ENCODE data around the gene GPR34.
"Not testable (repeated sequence)": the region's sequence is repeated elsewhere in the genome, so short reads cannot be mapped to it uniquely, and the experiment has no call there.

Gene GPR34, protein sequence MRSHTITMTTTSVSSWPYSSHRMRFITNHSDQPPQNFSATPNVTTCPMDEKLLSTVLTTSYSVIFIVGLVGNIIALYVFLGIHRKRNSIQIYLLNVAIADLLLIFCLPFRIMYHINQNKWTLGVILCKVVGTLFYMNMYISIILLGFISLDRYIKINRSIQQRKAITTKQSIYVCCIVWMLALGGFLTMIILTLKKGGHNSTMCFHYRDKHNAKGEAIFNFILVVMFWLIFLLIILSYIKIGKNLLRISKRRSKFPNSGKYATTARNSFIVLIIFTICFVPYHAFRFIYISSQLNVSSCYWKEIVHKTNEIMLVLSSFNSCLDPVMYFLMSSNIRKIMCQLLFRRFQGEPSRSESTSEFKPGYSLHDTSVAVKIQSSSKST

DNA sequence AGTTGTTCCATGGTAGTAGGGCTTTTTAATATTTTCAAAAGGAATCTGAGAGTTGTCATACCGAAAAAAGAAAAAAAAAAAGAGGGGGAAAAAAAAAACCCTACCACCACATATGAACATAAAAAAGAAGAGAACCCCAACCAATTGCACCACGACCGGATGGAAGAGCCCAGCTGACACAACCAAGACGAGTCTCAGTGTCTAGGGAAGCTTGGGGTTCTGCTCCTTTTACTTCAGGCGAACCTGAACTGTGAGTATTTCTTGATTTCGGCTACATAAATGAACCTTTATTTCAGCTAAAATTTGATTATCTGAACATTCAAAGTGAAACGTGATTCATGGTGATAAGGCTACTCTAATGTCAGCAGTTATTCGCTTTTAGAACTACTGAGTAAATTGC is at the start of gene GPR34:
Gene GPR34, plus strand, starts transcription at position 139 of the 400 bp plus-strand sequence. CDS start 6,661 bp downstream, outside the sequence.
- no peak for DNase-seq (ENCODE audit: low read depth, low spot score)
- no peaks in the 10 kb centered on the region for H3K36me3 ChIP-seq (ENCODE audit: control insufficient read depth, insufficient read depth, low read length)
- no peaks in the 10 kb centered on the region for H3K4me1 ChIP-seq (ENCODE audit: control insufficient read depth, insufficient read depth, low read length)
- no CpG with 5 or more reads among the region's 8 CpGs for WGBS (ENCODE audit: insufficient coverage, insufficient read length)
- no peaks in the 10 kb centered on the region for H3K27me3 ChIP-seq (ENCODE audit: control insufficient read depth, insufficient read depth, low read length)
- H3K4me3 ChIP-seq (ENCODE audit: low read length), result no peak within 1 kb of the TSS
- H3K9me3 ChIP-seq (ENCODE audit: control insufficient read depth, insufficient read depth, low read length), result no peaks in the 10 kb centered on the region
- no peak within 1 kb of the TSS for H3K27ac ChIP-seq (ENCODE audit: low read length)

DNA sequence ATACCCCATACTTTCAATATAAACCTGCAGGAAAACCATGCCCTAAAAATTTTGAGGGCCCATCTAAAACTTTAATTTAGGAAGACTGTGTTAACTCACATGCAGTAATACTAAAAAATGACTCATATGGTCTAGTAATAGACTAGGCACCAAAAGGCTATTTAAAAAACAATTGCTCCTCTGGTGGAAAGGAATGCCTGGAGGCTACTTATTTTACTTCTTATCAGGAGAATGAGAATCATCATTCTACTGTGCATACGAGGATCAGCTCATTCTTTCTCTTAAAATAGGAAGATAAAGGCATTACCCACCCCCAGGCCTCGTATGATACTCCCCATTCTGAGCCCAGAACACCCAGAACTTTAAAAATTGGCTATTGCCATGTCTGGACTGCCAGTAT is 42.6 kb upstream of the GPR34 start:
- no CpG with 5 or more reads among the region's 2 CpGs for WGBS (ENCODE audit: insufficient coverage, insufficient read length)
- not testable (repeated sequence) for H3K27ac ChIP-seq (ENCODE audit: low read length); H3K27me3 ChIP-seq (ENCODE audit: control insufficient read depth, insufficient read depth, low read length); H3K4me1 ChIP-seq (ENCODE audit: control insufficient read depth, insufficient read depth, low read length); H3K9me3 ChIP-seq (ENCODE audit: control insufficient read depth, insufficient read depth, low read length); H3K36me3 ChIP-seq (ENCODE audit: control insufficient read depth, insufficient read depth, low read length); DNase-seq (ENCODE audit: low read depth, low spot score); H3K4me3 ChIP-seq (ENCODE audit: low read length)

DNA sequence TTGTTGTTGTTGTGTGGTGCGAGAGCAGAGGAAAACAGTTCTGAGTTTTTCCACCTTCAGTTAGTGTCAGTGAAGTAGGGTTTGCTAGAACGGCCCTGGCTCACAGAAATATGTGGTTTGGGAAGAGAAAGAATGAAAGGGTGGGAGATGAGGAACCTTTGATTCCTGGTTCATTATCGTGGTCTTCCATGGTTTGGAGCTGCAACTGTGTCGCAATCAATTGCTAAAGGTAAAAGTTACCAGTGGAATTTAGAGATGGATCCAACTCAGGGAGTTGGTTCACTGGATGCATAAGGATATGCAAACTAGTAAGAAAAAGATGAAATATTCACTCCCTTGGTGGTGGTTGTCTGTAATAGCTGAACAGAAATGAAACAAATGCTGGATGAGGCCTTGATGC is 35.6 kb upstream of the GPR34 start:
- no CpG with 5 or more reads among the region's 4 CpGs for WGBS (ENCODE audit: insufficient coverage, insufficient read length)

GRCh38 chrX:41655101-41655500 is 33.7 kb upstream of the GPR34 start:
- Histone ChIP-seq H3K4me1 (ENCODE audit: control insufficient read depth, insufficient read depth, low read length) (no peaks in the 10 kb centered on the region), H3K27me3 (ENCODE audit: control insufficient read depth, insufficient read depth, low read length) (no peaks in the 10 kb centered on the region), H3K36me3 (ENCODE audit: control insufficient read depth, insufficient read depth, low read length) (no peaks in the 10 kb centered on the region), H3K27ac (ENCODE audit: low read length) (no peak overlapping the region), H3K4me3 (ENCODE audit: low read length) (no peak overlapping the region), H3K9me3 (ENCODE audit: control insufficient read depth, insufficient read depth, low read length) (no peaks in the 10 kb centered on the region)
- no peak for DNase-seq (ENCODE audit: low read depth, low spot score)
- no CpG with 5 or more reads among the region's 4 CpGs for WGBS (ENCODE audit: insufficient coverage, insufficient read length)

More for the DNA sequence above, 35.6 kb upstream of the GPR34 start:
- DNase-seq (ENCODE audit: low read depth, low spot score), result no peak
- no peaks in the 10 kb centered on the region for H3K9me3 ChIP-seq (ENCODE audit: control insufficient read depth, insufficient read depth, low read length)
- H3K4me1 ChIP-seq (ENCODE audit: control insufficient read depth, insufficient read depth, low read length), result no peaks in the 10 kb centered on the region
- H3K4me3 ChIP-seq (ENCODE audit: low read length), result no peak overlapping the region
- no peaks in the 10 kb centered on the region for H3K36me3 ChIP-seq (ENCODE audit: control insufficient read depth, insufficient read depth, low read length)
- no peak overlapping the region for H3K27ac ChIP-seq (ENCODE audit: low read length)
- no peaks in the 10 kb centered on the region for H3K27me3 ChIP-seq (ENCODE audit: control insufficient read depth, insufficient read depth, low read length)

GRCh38 chrX:41655631-41656030 is 33.1 kb upstream of the GPR34 start:
- no CpG with 5 or more reads among the region's 4 CpGs for WGBS (ENCODE audit: insufficient coverage, insufficient read length)
- Histone ChIP-seq H3K27me3 (ENCODE audit: control insufficient read depth, insufficient read depth, low read length) (no peaks in the 10 kb centered on the region), H3K36me3 (ENCODE audit: control insufficient read depth, insufficient read depth, low read length) (no peaks in the 10 kb centered on the region)

GRCh38 chrX:41661366-41662095 is 27.2 kb upstream of the GPR34 start:
- H3K27me3 ChIP-seq (ENCODE audit: control insufficient read depth, insufficient read depth, low read length), result no peaks in the 10 kb centered on the region
- DNase-seq (ENCODE audit: low read depth, low spot score), result no peak
- no peaks in the 10 kb centered on the region for H3K36me3 ChIP-seq (ENCODE audit: control insufficient read depth, insufficient read depth, low read length)
- H3K4me1 ChIP-seq (ENCODE audit: control insufficient read depth, insufficient read depth, low read length), result no peaks in the 10 kb centered on the region
- no peaks in the 10 kb centered on the region for H3K9me3 ChIP-seq (ENCODE audit: control insufficient read depth, insufficient read depth, low read length)
- H3K4me3 ChIP-seq (ENCODE audit: low read length), result no peak overlapping the region
- no peak overlapping the region for H3K27ac ChIP-seq (ENCODE audit: low read length)
- WGBS (ENCODE audit: insufficient coverage, insufficient read length), result no CpG with 5 or more reads among the region's 2 CpGs

More at GRCh38 chrX:41655631-41656030, 33.1 kb upstream of the GPR34 start:
- Histone ChIP-seq H3K27ac (ENCODE audit: low read length) (no peak overlapping the region), H3K9me3 (ENCODE audit: control insufficient read depth, insufficient read depth, low read length) (no peaks in the 10 kb centered on the region), H3K4me1 (ENCODE audit: control insufficient read depth, insufficient read depth, low read length) (no peaks in the 10 kb centered on the region), H3K4me3 (ENCODE audit: low read length) (no peak overlapping the region)
- DNase-seq (ENCODE audit: low read depth, low spot score), result no peak

DNA sequence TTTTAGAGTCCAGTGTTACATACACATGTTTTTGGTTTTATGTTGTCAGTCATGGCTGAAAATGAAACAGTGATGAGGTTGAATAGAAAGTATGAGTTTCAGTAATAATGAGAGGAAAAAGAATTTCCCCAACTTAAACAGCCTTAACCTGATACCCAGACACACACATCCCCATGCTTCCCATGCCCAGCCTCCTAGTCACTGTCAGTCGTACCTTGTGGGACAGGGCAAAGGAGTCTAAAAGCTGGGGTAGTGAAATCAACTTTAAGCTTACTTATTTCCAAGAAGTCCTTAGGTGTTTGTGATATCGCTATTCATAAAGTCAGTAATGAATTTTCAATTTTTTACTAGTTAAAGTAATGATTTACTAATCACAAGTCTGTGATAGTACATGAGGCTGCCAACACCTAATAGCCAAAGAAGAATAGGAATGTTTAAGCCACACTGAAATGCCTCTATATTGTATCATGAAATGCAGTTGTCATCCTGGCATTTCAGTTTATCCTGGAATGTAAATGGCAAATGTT is 24.3 kb upstream of the GPR34 start:
- H3K36me3 ChIP-seq (ENCODE audit: control insufficient read depth, insufficient read depth, low read length), result no peaks in the 10 kb centered on the region
- no peaks in the 10 kb centered on the region for H3K9me3 ChIP-seq (ENCODE audit: control insufficient read depth, insufficient read depth, low read length)
- DNase-seq (ENCODE audit: low read depth, low spot score), result no peak
- WGBS (ENCODE audit: insufficient coverage, insufficient read length), result no CpG with 5 or more reads among the region's 2 CpGs
- H3K27me3 ChIP-seq (ENCODE audit: control insufficient read depth, insufficient read depth, low read length), result no peaks in the 10 kb centered on the region
- no peak overlapping the region for H3K27ac ChIP-seq (ENCODE audit: low read length)
- H3K4me1 ChIP-seq (ENCODE audit: control insufficient read depth, insufficient read depth, low read length), result no peaks in the 10 kb centered on the region
- no peak overlapping the region for H3K4me3 ChIP-seq (ENCODE audit: low read length)

DNA sequence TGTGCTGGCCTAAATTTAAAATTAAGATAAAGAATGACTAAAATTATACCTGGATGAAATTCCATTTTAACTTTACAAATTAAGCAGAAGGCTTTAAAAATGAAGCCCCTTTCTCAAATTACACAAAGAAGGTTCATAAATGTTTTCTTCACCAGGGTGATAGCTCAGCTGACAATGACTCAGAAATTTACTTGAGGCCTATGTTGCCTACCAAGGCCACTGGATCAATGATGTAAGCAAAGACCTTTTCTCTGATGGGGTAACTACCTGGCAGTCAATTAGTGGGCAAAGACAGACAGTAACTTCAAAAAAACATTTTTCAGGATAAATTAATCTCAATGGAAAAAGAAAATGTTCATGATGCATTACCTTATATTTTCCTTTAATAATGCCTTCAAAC is 23.9 kb upstream of the GPR34 start:
- no peaks in the 10 kb centered on the region for H3K27me3 ChIP-seq (ENCODE audit: control insufficient read depth, insufficient read depth, low read length)
- H3K9me3 ChIP-seq (ENCODE audit: control insufficient read depth, insufficient read depth, low read length), result no peaks in the 10 kb centered on the region
- no peaks in the 10 kb centered on the region for H3K36me3 ChIP-seq (ENCODE audit: control insufficient read depth, insufficient read depth, low read length)
- DNase-seq (ENCODE audit: low read depth, low spot score), result no peak
- H3K4me1 ChIP-seq (ENCODE audit: control insufficient read depth, insufficient read depth, low read length), result no peaks in the 10 kb centered on the region
- no peak overlapping the region for H3K27ac ChIP-seq (ENCODE audit: low read length)
- no peak overlapping the region for H3K4me3 ChIP-seq (ENCODE audit: low read length)

GRCh38 chrX:41665686-41666085 is 23.1 kb upstream of the GPR34 start:
- no CpG with 5 or more reads among the region's 2 CpGs for WGBS (ENCODE audit: insufficient coverage, insufficient read length)
- no peak for DNase-seq (ENCODE audit: low read depth, low spot score)
- Histone ChIP-seq H3K27ac (ENCODE audit: low read length) (no peak overlapping the region), H3K4me1 (ENCODE audit: control insufficient read depth, insufficient read depth, low read length) (no peaks in the 10 kb centered on the region), H3K36me3 (ENCODE audit: control insufficient read depth, insufficient read depth, low read length) (no peaks in the 10 kb centered on the region), H3K27me3 (ENCODE audit: control insufficient read depth, insufficient read depth, low read length) (no peaks in the 10 kb centered on the region), H3K4me3 (ENCODE audit: low read length) (no peak overlapping the region), H3K9me3 (ENCODE audit: control insufficient read depth, insufficient read depth, low read length) (no peaks in the 10 kb centered on the region)

GRCh38 chrX:41666251-41666650 is 22.5 kb upstream of the GPR34 start:
- no peak overlapping the region for H3K4me3 ChIP-seq (ENCODE audit: low read length)
- WGBS (ENCODE audit: insufficient coverage, insufficient read length), result no CpG with 5 or more reads among the region's 1 CpG
- DNase-seq (ENCODE audit: low read depth, low spot score), result no peak
- no peaks in the 10 kb centered on the region for H3K36me3 ChIP-seq (ENCODE audit: control insufficient read depth, insufficient read depth, low read length)
- no peak overlapping the region for H3K27ac ChIP-seq (ENCODE audit: low read length)
- H3K9me3 ChIP-seq (ENCODE audit: control insufficient read depth, insufficient read depth, low read length), result no peaks in the 10 kb centered on the region
- H3K4me1 ChIP-seq (ENCODE audit: control insufficient read depth, insufficient read depth, low read length), result no peaks in the 10 kb centered on the region
- H3K27me3 ChIP-seq (ENCODE audit: control insufficient read depth, insufficient read depth, low read length), result no peaks in the 10 kb centered on the region
